WTC11 (cell line): ENCODE measurements around the gene ZNF609.

Experiments
- CTCF ChIP-seq: fragments of 200-600 bp; IDR thresholded peaks from 2 replicates; pipeline ENCODE4 v1.8.0; 2022; ENCODE audit warnings: antibody characterized with exemption
- GABPB1 ChIP-seq: sonication (generic); formaldehyde crosslinking; IDR thresholded peaks from 2 replicates; pipeline ENCODE4 v1.8.1; 2023; ENCODE audit warnings: mild to moderate bottlenecking, missing genetic modification reagents
- USF1 ChIP-seq: sonication (generic); formaldehyde crosslinking; IDR thresholded peaks from 2 replicates; pipeline ENCODE4 v1.8.0; 2022; ENCODE audit warnings: mild to moderate bottlenecking, missing genetic modification reagents

GRCh38 chr15:64731805-64732151 lies 271.4 kb downstream of the ZNF609 start:
- TF ChIP-seq GABPB1 (CRISPR knock-in tag), result no peak
- no peak for TF ChIP-seq CTCF
- no peak for TF ChIP-seq USF1 (CRISPR knock-in tag)
